Measurements from ENCODE around the gene PSMG3. TPM values are rescaled to one million over a fixed set of nuclear protein-coding genes. Genes with fewer than 3 reads are reported as not detected.
A peak's percentile ranks its signal among the peaks of the same experiment; 100 is the strongest.

The PSMG3 gene
- total and polyA plus RNA-seq, 2 of the 8 experiments (the other 6 are each of a cell fraction or from before 2014, with no cell fraction given), result 30.2 to 62.0 TPM

GRCh38 chr7:1529383-1530116, 40.3 kb downstream of the PSMG3 start:
- DNase-seq (ENCODE audit: low read depth in 1 of 2, low spot score in 2 of 2), result no peak
- POLR2A ChIA-PET (ENCODE audit: partially characterized antibody), result interaction anchor here (0.8 to 1.6 kb wide), 3 partner anchors 20 to 25 kb away, joined by 3 to 4 read pairs (median 4); no protein-coding TSS in a partner anchor
- Histone ChIP-seq H2BK5ac (ENCODE audit: low read depth, low read length) (no peak overlapping the region), H3K27ac (ENCODE audit: low read depth, low read length) (no peak overlapping the region; the same call in 1 of the 2 replicates), H3K56ac (replicated peaks; ENCODE audit: insufficient read length, low read depth, low read length) (no peak overlapping the region), H4K5ac (ENCODE audit: insufficient read length, low read depth, low read length) (no peak overlapping the region), H4K8ac (ENCODE audit: extremely low read depth, insufficient read depth, low read length) (peak overlapping the region; percentile 62), H2AFZ (ENCODE audit: low read length) (no peak overlapping the region), H3K23ac (ENCODE audit: insufficient read length) (no peak overlapping the region), H2BK120ac (replicated peaks; ENCODE audit: low read depth, low read length) (no peak overlapping the region), H2BK15ac (ENCODE audit: low read length) (no peak overlapping the region), H3K4me2 (ENCODE audit: insufficient read depth in 1 of 2, low read depth in 2 of 2, low read length in 2 of 2) (no peak overlapping the region), H3K27me3 (replicated peaks in 1 of 4; ENCODE audit: control insufficient read depth in 3 of 4, extremely low read depth in 1 of 4, insufficient read depth in 3 of 4, low read length in 3 of 4) (no peaks in the 10 kb centered on the region; a peak in 2 of 7 replicates), H3K79me1 (ENCODE audit: low read depth, low read length) (peaks cover 17% of the 10 kb centered on the region), H3K4me1 (replicated peaks in 1 of 4; ENCODE audit: control insufficient read depth in 3 of 4, insufficient read depth in 4 of 4, low read length in 3 of 4) (peaks cover 4 to 26% (median 14%) of the 10 kb centered on the region in 4 experiments), H3K36me3 (ENCODE audit: control insufficient read depth in 2 of 4, insufficient read depth in 4 of 4, low read length in 3 of 4) (no peaks in the 10 kb centered on the region), H3K9ac (replicated peaks in 1 of 4; ENCODE audit: extremely low read depth in 1 of 4, low read depth in 3 of 4, low read length in 3 of 4) (no peak overlapping the region), H2AK5ac (ENCODE audit: low read depth, low read length) (no peak overlapping the region), H4K91ac (replicated peaks; ENCODE audit: insufficient read length, low read length) (peak overlapping the region; percentile 53), H2BK12ac (ENCODE audit: low read depth, low read length) (0 out of 2 replicates have a peak overlapping the region, but pooled peaks have one; percentile 27), H3K4me3 (ENCODE audit: extremely low read depth in 1 of 4, insufficient read depth in 2 of 4, low read depth in 3 of 4, low read length in 4 of 4) (no peak overlapping the region), H3K18ac (ENCODE audit: extremely low read depth, low read length) (no peak overlapping the region), H3K23me2 (ENCODE audit: low read depth, low read length) (peaks cover 6% of the 10 kb centered on the region; the same call in 1 of the 2 replicates), H4K20me1 (replicated peaks in 1 of 2; ENCODE audit: control insufficient read depth in 1 of 2, insufficient read depth in 2 of 2, low read length in 2 of 2) (peaks cover 6 to 12% of the 10 kb centered on the region in 2 experiments), H3K79me2 (ENCODE audit: control insufficient read depth in 1 of 2, insufficient read depth in 2 of 2, low read length in 2 of 2) (peaks cover 0 to 33% of the 10 kb centered on the region in 2 experiments; a peak in 3 of 4 replicates), H2BK20ac (ENCODE audit: low read length) (no peak overlapping the region), H3K14ac (ENCODE audit: insufficient read length) (no peak overlapping the region), H3K4ac (replicated peaks; ENCODE audit: insufficient read length, low read depth, low read length) (no peak overlapping the region), H3K9me3 (ENCODE audit: insufficient read depth in 2 of 2, low read depth in 1 of 2, low read length in 1 of 2) (no peaks in the 10 kb centered on the region)
- CTCF ChIA-PET (ENCODE audit: partially characterized antibody), result interaction anchor here (0.8 to 1.6 kb wide), 6 partner anchors 16 to 305 kb away, joined by 3 to 5 read pairs (median 3); partner anchors contain the start of gene TMEM184A
- FAIRE-seq, result no peak
- 75% methylated on average over 18 of the region's 21 CpGs; no CpG with 5 or more reads in 1 of the 2 experiments for WGBS, 2 experiments (ENCODE audit: extremely low coverage in 1 of 2, insufficient coverage in 1 of 2, insufficient read length in 1 of 2, insufficient replicate concordance in 2 of 2, low coverage in 1 of 2, low lambda C conversion rate in 2 of 2, missing lambda C conversion rate in 1 of 2)
- TF ChIP-seq HDAC2 (IDR thresholded peaks at IDR 0.05; ENCODE audit: borderline replicate concordance in 1 of 2, low read depth in 2 of 2, low read length in 2 of 2), result no peak
- TF ChIP-seq PHF8 (conservative IDR thresholded peaks at IDR 0.05; ENCODE audit: low read depth, low read length), result no peak
